Epithelial cell of proximal tubule (primary cell): Measurements from ENCODE around the gene MXD1. TPM values are rescaled to one million over a fixed set of nuclear protein-coding genes. Genes with fewer than 3 reads are reported as not detected.

Experiments
- DNase-seq: peaks from one replicate; pipeline ENCODE4 v3.0.0-alpha.2; 2011; ENCODE audit warnings: low read depth
- H3K4me3 ChIP-seq: 2 replicates; pipeline ENCODE4 v1.5.1; 2011; ENCODE audit warnings: low read depth, mild to moderate bottlenecking, low read length
- CTCF ChIP-seq: conservative IDR thresholded peaks from 2 replicates; pipeline ENCODE4 v1.5.1; 2012; ENCODE audit warnings: low read depth, mild to moderate bottlenecking, low read length
- total RNA-seq: library from RNA; depleted of rRNA; stranded (reverse); fragments of >200 nt; gene quantifications from 2 replicates; pipeline ENCODE4 v1.2.3, GENCODE V29; 2015

The MXD1 gene
- total RNA-seq, 1 donor from 2014 or later, result 2.2 TPM

GRCh38 chr2:69902213-69902922 lies 12.5 kb upstream of the MXD1 start:
- no peak for TF ChIP-seq CTCF
- H3K4me3 ChIP-seq, result no peak overlapping the region
- no peak for DNase-seq

- no peak for DNase-seq
- no peak for TF ChIP-seq CTCF
- H3K4me3 ChIP-seq, result no peak overlapping the region
Observed at GRCh38 chr2:69907216-69907615, 7.7 kb upstream of the MXD1 start.

- DNase-seq, result no peak
- no peak overlapping the region for H3K4me3 ChIP-seq
- peak; percentile 68 for TF ChIP-seq CTCF
Observed at GRCh38 chr2:69911985-69912563, 2.8 kb upstream of the MXD1 start.

GRCh38 chr2:69914164-69914949 lies 552 bp upstream of the MXD1 start:
- peak; percentile 99 for DNase-seq
- TF ChIP-seq CTCF, result peak; percentile 18
- H3K4me3 ChIP-seq, result peak overlapping the region; percentile 74

GRCh38 chr2:69916106-69916505 lies 1.2 kb downstream of the MXD1 start:
- TF ChIP-seq CTCF, result no peak
- DNase-seq, result no peak
- peak overlapping the region; percentile 83 for H3K4me3 ChIP-seq

GRCh38 chr2:69917852-69918251 lies 2.9 kb downstream of the MXD1 start:
- no peak for TF ChIP-seq CTCF
- H3K4me3 ChIP-seq, result no peak overlapping the region
- no peak for DNase-seq
